HG03558 (cell line): Measurements from ENCODE around the gene HTR2B.

Experiments
- ATAC-seq: cut with Tn5 transposase; IDR thresholded peaks from one replicate; pipeline ENCODE4 v1.9.1; 2021; ENCODE audit warnings: moderate number of reproducible peaks; ENCODE audit not compliant: unreplicated experiment; ENCODE audit errors: extremely low read depth

HTR2B gene

DNA sequence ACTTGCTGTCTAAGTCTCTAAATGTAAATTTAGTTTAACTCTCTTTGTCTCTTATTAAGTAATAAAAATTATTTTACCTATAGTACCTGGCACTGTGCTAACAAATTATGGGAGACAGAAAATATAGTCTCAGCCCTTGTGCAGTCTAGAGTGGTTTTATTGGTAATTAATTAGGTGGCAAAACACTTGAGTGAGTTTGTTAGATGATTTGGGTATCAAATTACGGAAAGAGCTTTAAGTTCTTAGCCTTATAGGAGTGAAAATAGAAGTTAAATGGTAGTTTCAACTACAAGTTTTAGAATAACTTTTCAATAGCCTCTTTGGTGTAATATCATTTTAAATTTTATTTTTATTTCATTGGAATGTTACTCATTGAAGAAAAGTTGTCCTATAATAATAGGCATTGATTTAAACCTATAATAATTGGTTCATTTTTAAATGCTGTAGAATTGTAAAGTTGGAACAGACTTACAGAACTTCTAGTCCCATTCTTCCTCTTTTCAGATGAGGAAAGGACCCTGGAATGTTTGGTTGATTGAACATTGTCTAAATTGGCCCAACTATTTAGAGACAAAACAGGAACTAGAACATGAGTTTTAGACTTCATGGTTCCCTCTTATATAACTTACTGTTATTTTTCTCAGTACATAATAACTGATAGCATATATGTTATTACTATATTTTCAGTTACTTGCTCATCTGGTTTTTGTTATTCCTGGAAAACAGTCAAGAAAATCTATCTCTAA, 10.2 kb upstream of the HTR2B start:
- no peak for ATAC-seq

DNA sequence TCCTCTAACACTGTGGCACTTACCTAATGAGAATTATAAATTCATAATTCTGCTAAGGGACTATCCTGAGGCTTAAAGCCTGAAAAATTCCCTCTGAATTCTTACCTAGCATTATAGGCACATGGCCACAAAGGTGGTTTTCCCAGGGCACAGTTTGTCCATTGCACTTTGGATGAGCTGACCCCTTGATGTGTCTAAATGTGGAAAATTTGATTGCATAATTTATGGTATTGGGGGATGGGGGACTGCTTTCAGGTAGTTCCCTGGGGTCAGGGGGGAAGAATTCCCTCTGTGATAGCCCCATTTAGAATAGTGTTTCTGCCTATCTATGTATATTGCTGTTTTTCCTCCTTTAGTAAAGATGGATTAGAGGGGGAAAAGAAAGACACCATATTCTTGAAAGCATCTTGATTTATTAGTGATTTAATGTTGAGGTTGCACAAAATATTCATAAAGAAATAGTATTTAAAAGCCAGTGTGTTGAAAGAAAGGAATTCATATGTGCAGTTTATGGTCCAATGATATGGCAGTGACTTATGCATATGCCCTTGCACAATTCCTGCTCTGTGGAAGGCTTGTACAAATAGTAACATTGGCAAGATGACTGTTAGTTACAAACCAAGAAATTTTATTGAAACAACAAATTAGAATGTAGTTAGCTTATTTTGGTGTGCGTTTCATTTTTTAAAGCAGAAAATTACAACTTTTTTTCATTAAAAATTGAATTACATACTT, 8.7 kb upstream of the HTR2B start:
- no peak for ATAC-seq

DNA sequence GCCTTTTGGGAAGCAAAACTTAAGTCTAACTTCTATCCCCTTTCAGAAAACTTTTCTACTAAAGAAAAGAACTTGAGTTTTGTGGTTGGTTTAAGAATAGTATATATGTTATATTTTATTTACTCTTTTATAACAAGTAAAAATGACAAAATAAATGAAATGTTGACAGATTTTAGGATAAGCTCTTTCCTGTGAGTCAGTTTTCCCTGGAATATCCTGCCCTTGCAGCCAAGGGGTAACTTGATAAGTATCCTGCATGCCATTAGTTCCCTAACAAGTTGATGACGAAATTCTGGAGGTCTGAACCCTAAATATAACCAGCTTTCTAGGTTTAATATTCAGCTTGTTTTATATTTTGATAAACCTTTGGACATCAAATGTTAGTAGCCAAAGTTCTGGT, 7.3 kb upstream of the HTR2B start:
- no peak for ATAC-seq

DNA sequence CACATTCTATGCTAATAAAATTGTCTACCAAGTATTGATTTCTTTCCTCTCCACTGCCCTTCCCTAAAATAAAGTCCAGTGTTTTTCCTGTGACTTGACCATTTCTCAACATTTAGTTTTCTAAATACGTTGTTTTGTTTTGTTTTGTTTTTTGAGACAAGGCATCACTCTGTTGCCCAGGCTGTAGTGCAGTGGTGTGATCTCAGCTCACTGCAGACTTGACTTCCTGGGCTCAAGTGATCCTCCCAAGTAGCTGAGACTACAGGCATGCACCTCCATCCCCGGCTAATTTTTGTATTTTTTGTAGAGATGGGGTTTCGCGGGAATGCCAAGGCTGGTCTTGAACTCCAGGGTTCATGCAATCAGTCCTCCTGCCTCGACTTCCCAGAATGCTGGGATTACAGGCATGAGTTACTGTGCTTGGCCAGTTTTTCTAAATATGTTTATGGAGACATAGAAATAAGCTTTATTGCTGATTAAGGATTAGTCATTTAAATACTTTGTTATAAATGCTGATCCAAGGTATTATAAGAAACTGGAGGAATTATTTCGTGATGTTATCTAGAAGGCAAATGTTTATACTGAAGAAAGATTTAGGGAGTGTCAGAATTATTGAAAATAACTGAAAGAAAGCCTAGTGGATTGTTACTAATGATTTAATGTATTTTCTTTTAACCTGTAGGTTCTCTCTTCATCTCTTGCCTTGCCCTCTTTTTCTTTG, 5.7 kb upstream of the HTR2B start:
- no peak for ATAC-seq

DNA sequence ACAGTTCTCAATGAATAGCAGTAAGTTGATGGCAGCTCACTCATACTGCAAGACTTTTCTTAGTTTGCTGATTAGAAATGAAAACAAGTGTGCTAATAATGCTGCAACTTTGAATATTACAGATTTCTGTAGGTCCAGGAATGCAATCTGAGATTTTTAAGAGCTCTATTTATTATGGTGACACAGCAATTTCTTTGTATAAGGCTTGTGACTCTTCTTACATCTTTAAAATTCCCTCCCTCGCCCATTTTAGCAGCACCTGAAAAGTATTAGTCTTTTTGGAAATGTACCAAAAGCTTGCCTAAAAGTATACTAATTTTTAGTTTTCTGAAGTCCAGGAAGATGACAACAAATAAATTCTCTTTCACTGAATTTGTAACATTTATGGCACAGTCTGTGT, 4.4 kb upstream of the HTR2B start:
- ATAC-seq = no peak

DNA sequence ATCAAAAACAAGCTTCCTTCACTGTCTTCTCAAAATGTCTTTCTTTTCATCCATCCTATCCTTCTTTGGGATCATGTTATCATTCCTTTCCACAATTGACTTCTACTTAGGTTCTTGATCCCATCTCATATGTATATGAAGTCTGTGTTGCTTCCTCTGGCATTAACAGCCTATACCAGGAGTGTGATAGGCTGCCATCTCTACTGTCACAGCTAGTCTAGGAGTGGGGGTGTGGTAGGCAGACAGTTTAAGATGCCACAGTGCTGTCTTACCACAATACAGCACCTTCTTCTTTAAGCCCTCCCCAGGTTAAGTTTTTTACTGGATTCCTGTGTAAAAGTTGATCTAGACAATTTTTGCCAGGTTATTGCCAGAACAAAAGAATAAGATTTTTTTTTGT, 3.7 kb upstream of the HTR2B start:
- ATAC-seq = no peak

DNA sequence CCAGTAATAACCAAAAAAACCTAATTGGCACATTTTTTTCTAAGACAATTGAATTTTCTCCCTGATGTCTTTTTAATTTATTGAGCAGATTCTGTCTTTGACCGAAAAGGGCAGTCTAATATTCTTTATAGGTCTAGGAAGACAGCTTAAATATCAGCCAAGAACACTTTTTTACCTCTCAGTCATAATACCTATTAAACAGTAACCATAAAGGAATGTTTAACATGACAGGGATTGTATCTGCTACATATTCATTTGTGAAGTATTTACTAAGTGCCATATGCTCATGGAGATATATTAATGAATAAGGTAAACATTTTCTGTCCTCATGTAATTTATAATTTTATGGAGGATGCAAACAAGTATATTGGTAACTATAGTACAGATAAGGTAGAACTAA, 3.1 kb upstream of the HTR2B start:
- no peak for ATAC-seq

DNA sequence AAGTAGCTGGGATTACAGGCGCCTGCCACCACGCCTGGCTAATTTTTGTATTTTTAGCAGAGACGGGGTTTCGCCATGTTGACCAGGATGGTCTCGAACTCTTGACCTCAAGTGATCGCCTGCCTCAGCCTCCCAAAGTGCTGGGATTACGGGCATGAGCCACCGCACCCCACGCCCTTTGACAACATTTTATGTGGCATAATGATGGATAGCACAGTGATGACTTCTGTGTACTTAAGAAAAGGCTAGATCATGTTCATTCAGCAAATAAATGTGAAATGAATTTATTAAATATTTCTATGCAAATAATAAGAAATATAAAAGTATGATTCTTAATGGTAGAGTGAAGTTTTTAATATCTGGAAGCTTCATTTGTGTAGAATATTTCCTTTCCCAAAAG, 2.6 kb upstream of the HTR2B start:
- ATAC-seq = no peak

DNA sequence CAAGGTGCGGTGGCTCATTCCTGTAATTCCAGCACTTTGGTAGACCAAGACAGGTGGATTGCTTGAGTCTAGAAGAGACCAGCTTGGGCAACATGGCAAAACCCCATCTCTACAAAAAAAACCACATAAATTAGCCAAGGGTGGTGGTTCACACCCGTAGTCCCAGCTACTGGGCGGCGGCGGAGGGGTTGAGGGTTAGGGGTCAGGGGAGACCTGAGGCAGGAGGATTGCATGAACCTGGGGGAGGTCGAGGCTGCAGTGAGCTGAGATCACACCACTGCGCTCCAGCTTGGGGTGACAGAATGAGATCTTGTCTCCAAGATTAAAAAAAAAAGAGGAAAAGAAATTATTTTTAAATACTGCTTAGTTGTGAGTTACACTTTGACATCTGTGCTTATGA, 1.3 kb upstream of the HTR2B start:
- ATAC-seq = no peak

DNA sequence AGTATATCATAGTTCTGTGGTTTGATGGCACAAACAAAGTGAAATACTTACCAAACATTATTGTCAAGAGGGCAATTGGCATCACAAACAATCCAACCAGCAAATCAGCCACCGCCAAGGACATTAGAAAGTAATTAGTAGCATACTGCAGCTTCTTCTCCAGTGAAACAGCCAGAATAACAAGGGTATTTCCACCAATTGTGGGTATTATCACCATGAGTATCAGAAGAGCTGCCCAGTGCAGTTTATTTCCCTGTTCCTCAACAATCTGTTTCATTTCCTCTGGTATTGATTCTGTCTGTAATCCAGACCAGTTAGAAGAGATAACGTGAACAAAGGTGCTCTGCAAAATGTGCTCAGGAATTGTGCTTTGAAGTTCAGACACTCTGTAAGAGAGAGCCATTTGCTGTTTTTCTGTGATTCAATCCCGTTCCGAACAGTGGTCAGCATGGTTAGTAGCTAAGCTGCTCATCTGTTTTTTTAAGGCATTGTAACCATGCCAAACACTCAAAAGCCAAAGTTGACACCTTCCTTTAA, 1.4 kb downstream of the HTR2B start:
- ATAC-seq = no peak

DNA sequence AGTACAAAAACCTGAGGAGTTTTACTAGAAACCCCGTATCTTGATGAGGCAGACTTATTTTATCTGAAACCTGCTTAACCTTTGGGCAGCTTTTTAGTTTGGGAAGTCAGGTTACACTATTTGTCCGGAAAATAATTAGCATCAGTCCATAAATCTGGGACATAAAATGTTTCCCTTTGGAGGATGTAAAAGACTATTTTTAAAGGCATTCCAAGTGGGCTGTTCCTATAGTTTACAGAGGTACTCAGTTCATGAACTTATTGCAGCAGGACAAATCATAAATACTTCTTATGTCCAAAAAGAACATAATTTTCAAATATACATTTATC, 6.3 kb downstream of the HTR2B start:
- ATAC-seq = no peak

DNA sequence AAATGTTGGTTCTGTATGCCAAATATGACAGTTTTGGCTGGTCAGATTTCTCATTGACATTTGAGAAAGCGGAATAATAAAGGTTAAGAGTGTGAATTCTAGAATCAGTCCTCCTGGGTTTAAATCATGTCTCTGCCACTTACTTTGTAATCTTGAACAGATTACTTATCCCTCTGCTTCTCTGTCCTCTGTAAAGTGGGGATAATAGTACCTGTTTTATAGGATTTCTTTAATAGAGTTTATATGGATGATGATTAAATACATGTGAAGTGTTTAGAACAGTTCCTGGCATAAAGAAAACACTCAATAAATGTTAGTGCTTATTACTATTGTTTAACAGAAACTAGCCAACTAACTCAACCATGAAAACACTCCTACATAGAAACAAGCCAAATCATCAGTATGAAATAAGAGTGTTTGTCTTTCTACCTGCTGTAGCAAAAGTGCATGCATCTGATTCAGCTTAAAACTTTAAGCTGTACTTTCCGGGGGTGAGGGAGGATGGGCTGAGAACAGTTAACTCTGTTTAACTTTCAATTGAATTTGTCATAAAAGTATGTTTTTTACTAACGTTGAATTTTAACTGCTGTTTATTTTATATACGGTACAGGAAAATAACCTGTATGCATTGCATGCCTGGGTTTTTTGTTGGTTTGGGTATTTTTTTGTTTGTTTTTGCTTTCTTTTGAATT, 6.8 kb downstream of the HTR2B start:
- no peak for ATAC-seq

DNA sequence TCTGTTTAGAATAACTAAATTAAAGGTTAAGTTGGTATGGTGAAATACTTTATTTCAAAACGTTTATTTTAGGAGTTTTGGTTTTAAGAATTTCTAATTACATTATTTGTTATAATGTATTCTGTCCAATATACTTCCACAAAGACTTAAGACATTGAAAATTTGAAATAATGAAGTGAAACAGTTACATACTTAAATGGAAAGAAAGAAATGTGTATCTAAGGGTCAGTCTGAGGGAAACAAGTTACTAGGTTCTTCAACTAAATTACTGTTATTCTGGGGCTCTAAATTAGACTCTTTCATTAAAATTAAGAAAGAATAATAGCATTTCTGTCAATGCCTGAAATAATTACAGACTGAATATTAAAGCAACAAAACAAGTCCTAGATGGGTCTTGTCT, 7.7 kb downstream of the HTR2B start:
- no peak for ATAC-seq

DNA sequence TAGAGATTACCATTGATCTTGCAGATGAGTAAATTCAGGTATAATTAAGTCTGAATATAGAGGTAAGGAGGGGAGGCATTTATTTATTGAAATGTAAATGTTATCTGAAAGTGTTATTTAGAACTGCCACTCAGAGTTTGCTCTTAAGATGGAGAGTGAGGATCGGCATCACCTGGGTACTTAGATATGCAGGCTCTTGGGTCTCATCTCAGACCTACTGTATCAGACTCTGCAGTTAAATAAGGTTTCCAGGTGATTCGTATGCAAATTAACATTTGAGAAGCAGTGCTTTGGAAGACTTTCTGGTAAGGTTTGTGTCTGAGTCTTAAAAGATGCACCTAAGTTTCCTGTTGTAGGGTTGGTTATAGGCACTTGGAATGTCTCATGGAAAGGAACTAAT, 9.2 kb downstream of the HTR2B start:
- ATAC-seq = no peak

DNA sequence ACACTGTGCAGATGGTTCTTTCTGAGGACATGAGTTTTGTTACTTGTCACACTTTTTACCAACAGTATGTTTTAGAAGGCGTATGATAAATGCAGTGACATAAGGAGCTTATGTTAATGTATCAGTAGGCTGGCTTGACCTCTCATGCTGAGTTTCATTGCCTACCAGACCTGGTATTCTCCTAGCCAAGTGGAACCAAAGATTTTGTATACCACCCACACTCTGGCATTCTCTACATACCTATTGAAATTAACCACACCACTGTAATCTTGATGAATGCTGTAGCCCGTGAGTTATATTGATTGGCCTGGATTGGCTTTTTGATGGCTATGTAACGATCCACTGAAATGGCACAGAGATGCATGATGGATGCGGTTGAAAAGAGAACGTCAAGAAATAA, 11.4 kb downstream of the HTR2B start:
- no peak for ATAC-seq

DNA sequence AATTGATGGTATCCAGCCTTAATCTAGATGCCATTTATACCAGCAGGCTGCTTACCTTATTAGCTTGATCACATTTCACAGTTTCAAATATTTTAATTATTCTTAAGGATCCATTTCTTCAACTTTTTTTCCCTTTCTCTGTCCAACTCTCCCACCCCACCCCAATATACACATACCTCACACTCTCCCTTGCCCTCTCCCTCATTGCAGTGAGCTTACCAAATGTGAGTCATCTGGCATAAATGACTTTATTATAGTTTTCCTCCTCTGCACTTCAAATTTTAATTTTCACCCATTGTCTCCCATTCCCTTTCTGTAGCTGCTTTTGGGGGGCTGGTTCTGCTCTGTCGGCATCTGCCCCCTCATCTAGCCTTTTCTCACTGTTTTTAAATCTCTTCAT, 12.9 kb downstream of the HTR2B start:
- no peak for ATAC-seq

DNA sequence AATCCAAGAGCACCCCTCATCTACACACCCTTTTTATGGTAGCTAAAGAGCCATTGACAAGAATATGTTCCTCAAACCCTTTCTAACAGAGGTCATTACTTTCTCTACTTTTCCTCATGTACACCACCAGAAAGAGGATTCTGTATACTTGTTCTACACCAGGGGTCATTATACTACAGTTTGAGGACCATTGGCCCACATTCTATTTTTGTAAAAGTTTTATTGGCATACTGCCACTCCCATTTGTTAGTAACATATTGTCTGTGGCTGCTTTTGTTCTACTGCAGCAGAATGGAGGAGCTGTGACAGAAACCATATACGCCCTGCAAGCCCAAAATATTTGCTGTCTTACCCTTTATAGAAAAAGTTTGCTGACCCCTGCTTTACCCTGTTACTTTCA, 14.3 kb downstream of the HTR2B start:
- no peak for ATAC-seq

DNA sequence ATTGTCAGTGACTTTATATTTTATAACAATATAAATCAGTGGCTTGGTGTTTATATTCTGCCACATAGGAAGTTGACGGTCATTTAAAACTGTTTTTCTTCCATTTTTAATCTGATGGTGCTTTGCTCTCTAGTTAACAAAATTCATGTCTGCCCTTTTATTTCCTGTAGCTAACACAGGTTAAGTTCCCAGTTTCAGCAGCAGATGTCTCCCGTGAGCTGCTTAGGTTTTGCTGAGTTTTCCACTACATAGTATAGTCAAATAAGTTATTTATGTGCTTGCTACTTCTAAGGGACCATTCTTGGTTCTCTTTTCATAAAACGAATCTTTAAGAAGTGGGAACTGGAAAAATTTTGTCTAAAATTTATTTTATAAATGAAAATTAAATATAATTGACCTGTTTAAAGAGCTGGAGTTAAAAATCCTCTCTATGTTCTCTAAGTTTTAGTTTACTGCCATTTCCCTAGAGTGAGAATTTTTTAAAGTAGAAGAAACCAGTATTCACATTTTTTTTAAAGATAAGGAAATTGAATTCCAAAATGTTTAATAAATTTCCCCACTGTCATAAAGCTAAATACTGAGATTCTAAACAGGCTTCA, 20.6 kb downstream of the HTR2B start:
- no peak for ATAC-seq

DNA sequence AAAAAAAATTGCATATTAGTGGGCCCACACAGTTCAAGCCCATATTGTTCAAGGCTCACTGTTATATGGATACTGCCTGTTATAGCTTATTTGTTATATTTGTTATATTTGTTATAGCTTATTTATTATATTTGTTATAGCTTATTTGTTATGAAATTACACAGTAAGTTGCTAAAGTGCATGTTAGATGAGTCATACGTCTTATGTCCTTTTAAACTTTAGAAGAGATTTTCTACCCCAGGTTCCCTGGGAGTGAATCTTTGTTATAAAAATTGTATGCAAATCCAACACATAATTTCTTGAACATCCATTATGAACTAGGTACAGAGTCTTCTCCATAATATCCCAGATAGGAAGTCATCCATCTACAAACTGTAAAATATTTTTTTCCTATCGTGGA, 22.1 kb downstream of the HTR2B start:
- no peak for ATAC-seq

DNA sequence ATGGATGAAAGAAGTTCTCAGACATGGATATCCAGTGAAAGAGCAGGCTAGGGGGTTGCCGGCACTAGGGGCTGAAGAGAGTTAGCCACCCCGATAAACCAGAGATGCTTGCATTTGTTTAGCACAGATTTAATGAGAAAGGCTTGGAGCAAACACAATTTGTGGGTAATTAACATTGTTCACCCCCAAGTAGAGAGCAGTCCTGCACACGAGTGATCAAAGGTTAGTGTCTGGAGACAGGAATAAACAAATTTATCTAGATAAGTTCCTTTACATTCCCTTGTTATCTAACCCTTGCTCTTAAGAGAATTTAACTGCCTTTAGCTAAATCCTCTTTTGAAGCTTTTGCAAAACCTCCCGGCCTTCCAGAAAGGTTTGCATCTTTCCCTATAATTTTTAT, 23.9 kb downstream of the HTR2B start:
- no peak for ATAC-seq
